ENCODE measurements around the gene UTP25. TPM values are rescaled to one million over a fixed set of nuclear protein-coding genes. Genes with fewer than 3 reads are reported as not detected.

The UTP25 gene
- total RNA-seq, 1 experiment from 2014 or later, result 12.7 TPM

DNA sequence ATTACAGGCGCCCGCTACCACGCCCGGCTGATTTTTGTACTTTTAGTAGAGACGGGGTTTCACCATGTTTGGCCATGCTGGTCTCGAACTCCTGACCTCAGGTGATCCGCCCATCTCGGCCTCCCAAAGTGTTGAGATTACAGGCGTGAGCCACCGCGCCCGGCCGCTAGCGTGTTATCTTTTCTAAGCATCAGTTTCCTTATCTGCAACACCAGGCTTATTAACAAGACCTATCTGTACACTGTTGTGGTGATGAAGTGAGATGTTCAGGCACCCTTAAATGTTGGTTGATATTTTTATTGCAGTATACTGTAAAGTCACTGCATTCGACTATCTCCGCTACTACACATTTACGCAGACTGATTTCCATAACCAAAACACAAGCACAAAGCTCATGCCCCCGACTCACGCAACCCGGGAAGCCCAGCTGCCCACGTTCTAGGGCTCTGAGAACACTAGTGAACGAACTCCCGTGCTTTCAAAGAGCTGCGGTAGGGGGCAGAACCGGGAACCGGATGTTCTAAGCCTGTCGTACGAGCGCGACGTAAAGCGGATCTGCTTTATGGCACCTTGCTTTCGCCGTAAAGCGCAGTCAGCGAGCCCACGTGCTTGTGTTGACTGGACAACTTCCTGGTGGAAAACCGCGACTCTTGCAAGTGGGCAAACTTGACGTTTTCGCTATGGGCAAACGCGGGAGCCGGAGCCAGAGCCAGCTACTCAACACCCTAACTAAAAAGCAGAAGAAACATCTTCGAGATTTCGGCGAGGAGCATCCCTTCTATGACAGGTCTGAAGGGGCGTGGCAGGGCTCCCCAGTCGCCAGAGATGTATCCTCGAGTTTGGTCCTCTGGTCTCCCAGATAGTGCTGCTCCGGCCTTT is at the start of gene UTP25 (continued):
- peak; percentile 76 for TF ChIP-seq TCF7L2 (IDR thresholded peaks at IDR 0.05; ENCODE audit: borderline replicate concordance, extremely low read depth, insufficient read depth, insufficient read length)
- TF ChIP-seq, protein P1, sequence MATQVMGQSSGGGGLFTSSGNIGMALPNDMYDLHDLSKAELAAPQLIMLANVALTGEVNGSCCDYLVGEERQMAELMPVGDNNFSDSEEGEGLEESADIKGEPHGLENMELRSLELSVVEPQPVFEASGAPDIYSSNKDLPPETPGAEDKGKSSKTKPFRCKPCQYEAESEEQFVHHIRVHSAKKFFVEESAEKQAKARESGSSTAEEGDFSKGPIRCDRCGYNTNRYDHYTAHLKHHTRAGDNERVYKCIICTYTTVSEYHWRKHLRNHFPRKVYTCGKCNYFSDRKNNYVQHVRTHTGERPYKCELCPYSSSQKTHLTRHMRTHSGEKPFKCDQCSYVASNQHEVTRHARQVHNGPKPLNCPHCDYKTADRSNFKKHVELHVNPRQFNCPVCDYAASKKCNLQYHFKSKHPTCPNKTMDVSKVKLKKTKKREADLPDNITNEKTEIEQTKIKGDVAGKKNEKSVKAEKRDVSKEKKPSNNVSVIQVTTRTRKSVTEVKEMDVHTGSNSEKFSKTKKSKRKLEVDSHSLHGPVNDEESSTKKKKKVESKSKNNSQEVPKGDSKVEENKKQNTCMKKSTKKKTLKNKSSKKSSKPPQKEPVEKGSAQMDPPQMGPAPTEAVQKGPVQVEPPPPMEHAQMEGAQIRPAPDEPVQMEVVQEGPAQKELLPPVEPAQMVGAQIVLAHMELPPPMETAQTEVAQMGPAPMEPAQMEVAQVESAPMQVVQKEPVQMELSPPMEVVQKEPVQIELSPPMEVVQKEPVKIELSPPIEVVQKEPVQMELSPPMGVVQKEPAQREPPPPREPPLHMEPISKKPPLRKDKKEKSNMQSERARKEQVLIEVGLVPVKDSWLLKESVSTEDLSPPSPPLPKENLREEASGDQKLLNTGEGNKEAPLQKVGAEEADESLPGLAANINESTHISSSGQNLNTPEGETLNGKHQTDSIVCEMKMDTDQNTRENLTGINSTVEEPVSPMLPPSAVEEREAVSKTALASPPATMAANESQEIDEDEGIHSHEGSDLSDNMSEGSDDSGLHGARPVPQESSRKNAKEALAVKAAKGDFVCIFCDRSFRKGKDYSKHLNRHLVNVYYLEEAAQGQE (IDR thresholded peaks at IDR 0.05; ENCODE audit: low read depth), result no peak
- TF ChIP-seq YY1 (IDR thresholded peaks at IDR 0.05; ENCODE audit: extremely low read depth, insufficient replicate concordance, low read depth, low read length), result peak; percentile 42
- no peak for TF ChIP-seq RAD21 (IDR thresholded peaks at IDR 0.05; ENCODE audit: low read depth)
- peak; percentile 89 for TF ChIP-seq POLR2A (IDR thresholded peaks at IDR 0.05; ENCODE audit: borderline replicate concordance, extremely low read depth, insufficient read depth, insufficient read length)
- TF ChIP-seq SIN3A (IDR thresholded peaks at IDR 0.05; ENCODE audit: low read depth), result peak; percentile 100

GRCh38 chr1:209778102-209778501 is 49.7 kb upstream of the UTP25 start:
- Histone ChIP-seq H3K79me2 (ENCODE audit: insufficient read depth, low read length) (peaks cover 5% of the 10 kb centered on the region; the same call in 1 of the 2 replicates), H3K9me2 (ENCODE audit: insufficient read depth) (no peaks in the 10 kb centered on the region), H2AFZ (ENCODE audit: low read depth, low read length, poor library complexity, severe bottlenecking) (no peak overlapping the region), H3K4me3 (replicated peaks in 1 of 2; ENCODE audit: low read depth in 1 of 2, low read length in 2 of 2) (no peak overlapping the region), H3K27ac (ENCODE audit: low read depth, low read length) (no peak overlapping the region), H3K4me2 (ENCODE audit: low read length) (no peak overlapping the region), H3K9me3 (ENCODE audit: control insufficient read depth in 1 of 2, insufficient read depth in 1 of 2, low read depth in 1 of 2, low read length in 2 of 2) (no peaks in the 10 kb centered on the region), H3K4me1 (ENCODE audit: control insufficient read depth in 1 of 2, insufficient read depth in 2 of 2, low read length in 2 of 2) (no peaks in the 10 kb centered on the region), H3K36me3 (ENCODE audit: control insufficient read depth in 1 of 2, insufficient read depth in 2 of 2, low read length in 2 of 2) (no peaks in the 10 kb centered on the region), H3K9ac (ENCODE audit: low read length) (no peak overlapping the region), H4K20me1 (ENCODE audit: insufficient read depth) (no peaks in the 10 kb centered on the region), H3K27me3 (ENCODE audit: insufficient read depth, low read length) (no peaks in the 10 kb centered on the region)
- TF ChIP-seq RAD21 (IDR thresholded peaks at IDR 0.05; ENCODE audit: low read depth), result no peak
- TF ChIP-seq, protein P1 (IDR thresholded peaks at IDR 0.05; ENCODE audit: low read depth), result no peak
- TF ChIP-seq ZFX (IDR thresholded peaks at IDR 0.05), result no peak
- no peak for TF ChIP-seq ZNF274 (IDR thresholded peaks at IDR 0.05; ENCODE audit: low read depth, low read length)
- BruUV-seq (replicated peaks), result no TSS peak
- RAD21 ChIA-PET (ENCODE audit: low non-redundant PET in 1 of 2, low total read pairs in 2 of 2, uncharacterized antibody in 2 of 2, unreplicated experiment in 2 of 2), result no interaction called here
- no peak for ATAC-seq
- CTCF ChIA-PET, result no interaction called here
- no peak for DNase-seq (ENCODE audit: low read depth, low spot score)
- intact Hi-C loops (cut with micrococcal nuclease), result no loop called here
- POLR2A ChIA-PET, result no interaction called here
